WTC11 (cell line): ENCODE results near the gene XKR7. TPM values are rescaled to one million over a fixed set of nuclear protein-coding genes. Genes with fewer than 3 reads are reported as not detected.
A peak's percentile ranks its signal among the peaks of the same experiment; 100 is the strongest.

Experiments
- ATAC-seq: fragments of 200-7000 bp; cut with Tn5 transposase; 2 replicates; pipeline ENCODE4 v1.10.0; 2021; ENCODE audit warnings: mild to moderate bottlenecking, moderate library complexity
- CTCF ChIA-PET: fragments of 300-600 bp; sonication (Branson Sonifier 250); formaldehyde crosslinking; loops from one replicate; lab custom pipeline; 2021; ENCODE audit warnings: antibody characterized with exemption; lab: Charles Lee
- POLR2A ChIA-PET: fragments of 350-600 bp; sonication (Branson Sonifier 250); formaldehyde crosslinking; loops from one replicate; lab custom pipeline; 2021; ENCODE audit warnings: antibody characterized with exemption; lab: Charles Lee
- DNase-seq: peaks from one replicate; pipeline ENCODE4 v3.0.0; 2021; ENCODE audit warnings: low spot score
- H3K27ac Mint-ChIP-seq: 2 replicates; pipeline ENCODE4 v1.8.0; 2021; ENCODE audit warnings: mixed read lengths
- H3K27me3 Mint-ChIP-seq: 2 replicates; pipeline ENCODE4 v1.8.0; 2021; ENCODE audit warnings: low read depth, mild to moderate bottlenecking, moderate library complexity, mixed read lengths
- H3K36me3 Mint-ChIP-seq: 2 replicates; pipeline ENCODE4 v1.8.0; 2021; ENCODE audit warnings: mixed read lengths
- H3K4me1 Mint-ChIP-seq: 2 replicates; pipeline ENCODE4 v1.8.0; 2022; ENCODE audit warnings: mixed read lengths
- H3K4me3 Mint-ChIP-seq: 2 replicates; pipeline ENCODE4 v1.8.0; 2021; ENCODE audit warnings: mild to moderate bottlenecking, moderate library complexity, mixed read lengths
- H3K9me3 Mint-ChIP-seq: 2 replicates; pipeline ENCODE4 v1.8.0; 2021; ENCODE audit warnings: mixed read lengths
- CREB1 ChIP-seq: sonication (generic); formaldehyde crosslinking; IDR thresholded peaks from 2 replicates; pipeline ENCODE4 v1.8.0; 2023; ENCODE audit warnings: mild to moderate bottlenecking, missing genetic modification reagents
- ERG ChIP-seq: fragments of 250-450 bp; sonication (Bioruptor Pico); IDR thresholded peaks from 2 replicates; pipeline ENCODE4 v1.8.0; 2021; ENCODE audit warnings: mild to moderate bottlenecking
- JAZF1 ChIP-seq: fragments of 250-450 bp; sonication (Bioruptor Pico); IDR thresholded peaks from 2 replicates; pipeline ENCODE4 v1.9.0; 2021; ENCODE audit warnings: moderate library complexity, mild to moderate bottlenecking, inconsistent platforms
- MXD4 ChIP-seq: fragments of 250-450 bp; sonication (Bioruptor Pico); IDR thresholded peaks from 2 replicates; pipeline ENCODE4 v1.8.0; 2021; ENCODE audit warnings: mild to moderate bottlenecking, moderate library complexity, borderline replicate concordance
- MYBL2 ChIP-seq: sonication (generic); formaldehyde crosslinking; IDR thresholded peaks from 2 replicates; pipeline ENCODE4 v1.8.1; 2023; ENCODE audit warnings: mild to moderate bottlenecking, moderate library complexity, missing genetic modification reagents
- NFATC4 ChIP-seq: fragments of 250-450 bp; sonication (Bioruptor Pico); IDR thresholded peaks from 2 replicates; pipeline ENCODE4 v1.9.0; 2021; ENCODE audit warnings: mild to moderate bottlenecking
- NR1H2 ChIP-seq: sonication (generic); formaldehyde crosslinking; IDR thresholded peaks from 2 replicates; pipeline ENCODE4 v1.9.0; 2021; ENCODE audit warnings: mild to moderate bottlenecking, moderate library complexity, missing genetic modification reagents
- NR3C1 ChIP-seq: sonication (generic); formaldehyde crosslinking; conservative IDR thresholded peaks from 2 replicates; pipeline ENCODE4 v1.8.1; 2023; ENCODE audit warnings: low read depth, mild to moderate bottlenecking, missing genetic modification reagents
- PRDM15 ChIP-seq: sonication (generic); formaldehyde crosslinking; IDR thresholded peaks from 2 replicates; pipeline ENCODE4 v1.8.0; 2022; ENCODE audit warnings: missing genetic modification reagents
- RELA ChIP-seq: sonication (generic); formaldehyde crosslinking; IDR thresholded peaks from 2 replicates; pipeline ENCODE4 v1.8.1; 2022; ENCODE audit warnings: missing genetic modification reagents, mild to moderate bottlenecking, borderline replicate concordance
- SMAD3 ChIP-seq: sonication (generic); formaldehyde crosslinking; IDR thresholded peaks from 2 replicates; pipeline ENCODE4 v1.8.0; 2022; ENCODE audit warnings: missing genetic modification reagents, mild to moderate bottlenecking, borderline replicate concordance
- SMAD4 ChIP-seq: sonication (generic); formaldehyde crosslinking; IDR thresholded peaks from 2 replicates; pipeline ENCODE4 v1.8.0; 2022; ENCODE audit warnings: mild to moderate bottlenecking, missing genetic modification reagents
- SP1 ChIP-seq: sonication (generic); formaldehyde crosslinking; conservative IDR thresholded peaks from 2 replicates; pipeline ENCODE4 v1.8.1; 2022; ENCODE audit warnings: missing genetic modification reagents
- ZNF263 ChIP-seq: sonication (generic); formaldehyde crosslinking; IDR thresholded peaks from 2 replicates; pipeline ENCODE4 v1.8.1; 2022; ENCODE audit warnings: low read depth, mild to moderate bottlenecking, moderate library complexity, missing genetic modification reagents
- ZNF423 ChIP-seq: fragments of 250-450 bp; sonication (Bioruptor Pico); IDR thresholded peaks from 2 replicates; pipeline ENCODE4 v2.1.2; 2022; ENCODE audit warnings: mild to moderate bottlenecking, moderate library complexity
- total RNA-seq: library from RNA; stranded (reverse); gene quantifications from 3 replicates; pipeline ENCODE4 v1.2.3, GENCODE V29; 2021
- TF ChIP-seq, protein P1 (sequence below): sonication (generic); formaldehyde crosslinking; IDR thresholded peaks from 2 replicates; pipeline ENCODE4 v1.8.0; 2022; ENCODE audit warnings: mild to moderate bottlenecking, missing genetic modification reagents
- TF ChIP-seq, protein P2 (sequence below): fragments of 250-450 bp; sonication (Bioruptor Pico); IDR thresholded peaks from 2 replicates; pipeline ENCODE4 v1.9.0; 2021; ENCODE audit warnings: mild to moderate bottlenecking
- TF ChIP-seq, protein P3 (sequence below): fragments of 250-450 bp; sonication (Bioruptor Pico); IDR thresholded peaks from 2 replicates; pipeline ENCODE4 v2.1.2; 2022; ENCODE audit warnings: mild to moderate bottlenecking, moderate library complexity
- TF ChIP-seq, protein P4 (sequence below): sonication (generic); formaldehyde crosslinking; conservative IDR thresholded peaks from 2 replicates; pipeline ENCODE4 v1.8.1; 2023; ENCODE audit warnings: mild to moderate bottlenecking, low read depth, missing genetic modification reagents, moderate library complexity

Gene XKR7
- total RNA-seq, 1 experiment from 2014 or later = 2.5 TPM

GRCh38 chr20:32050324-32050841, 82.4 kb downstream of the XKR7 start (continued):
- TF ChIP-seq JAZF1 (CRISPR knock-in tag) (no peak), ZNF263 (CRISPR knock-in tag) (no peak)
- TF ChIP-seq, protein P1, sequence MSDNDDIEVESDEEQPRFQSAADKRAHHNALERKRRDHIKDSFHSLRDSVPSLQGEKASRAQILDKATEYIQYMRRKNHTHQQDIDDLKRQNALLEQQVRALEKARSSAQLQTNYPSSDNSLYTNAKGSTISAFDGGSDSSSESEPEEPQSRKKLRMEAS = no peak

GRCh38 chr20:32050851-32051556, 83.1 kb downstream of the XKR7 start:
- Mint-ChIP-seq H3K27ac (no peak overlapping the region), H3K27me3 (peaks cover 69% of the 10 kb centered on the region), H3K4me3 (peak overlapping the region; percentile 85), H3K36me3 (no peaks in the 10 kb centered on the region), H3K4me1 (peaks cover 17% of the 10 kb centered on the region), H3K9me3 (no peaks in the 10 kb centered on the region)
- DNase-seq (peak; percentile 55), ATAC-seq (peak; percentile 54)
- TF ChIP-seq SMAD3 (CRISPR knock-in tag) (no peak), NR1H2 (CRISPR knock-in tag) (no peak)
- TF ChIP-seq, protein P2, sequence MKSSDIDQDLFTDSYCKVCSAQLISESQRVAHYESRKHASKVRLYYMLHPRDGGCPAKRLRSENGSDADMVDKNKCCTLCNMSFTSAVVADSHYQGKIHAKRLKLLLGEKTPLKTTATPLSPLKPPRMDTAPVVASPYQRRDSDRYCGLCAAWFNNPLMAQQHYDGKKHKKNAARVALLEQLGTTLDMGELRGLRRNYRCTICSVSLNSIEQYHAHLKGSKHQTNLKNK (CRISPR knock-in tag) = no peak
- ChIA-PET POLR2A (no interaction called here), CTCF (interaction anchor here (0.6 to 2.1 kb wide), 6 partner anchors 15 to 41 kb away, joined by 3 to 9 read pairs (median 5); no protein-coding TSS in a partner anchor)

DNA sequence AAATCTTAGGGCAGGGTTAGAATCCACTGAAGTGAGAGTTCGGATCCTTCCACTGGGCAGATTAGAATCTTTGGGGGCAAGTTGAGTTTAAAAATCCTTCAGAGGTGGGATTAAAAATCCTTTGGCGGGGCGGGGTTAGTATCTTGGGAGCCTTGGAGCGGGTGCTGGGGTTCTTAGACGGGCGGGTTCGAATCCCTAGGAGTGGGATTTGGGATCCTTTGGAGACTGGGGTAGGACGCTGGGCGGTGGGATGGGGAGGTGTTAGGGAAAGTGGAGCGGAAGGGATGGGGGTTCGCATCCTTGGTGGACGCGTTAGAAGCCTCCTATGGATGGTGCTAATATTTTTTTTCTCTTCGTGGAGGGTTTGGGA, 83.8 kb downstream of the XKR7 start:
- Mint-ChIP-seq H3K4me1 (peaks cover 17% of the 10 kb centered on the region), H3K9me3 (no peaks in the 10 kb centered on the region), H3K36me3 (no peaks in the 10 kb centered on the region), H3K4me3 (peak overlapping the region; percentile 85), H3K27ac (no peak overlapping the region), H3K27me3 (peaks cover 69% of the 10 kb centered on the region)
- ATAC-seq = peak; percentile 6
- CTCF ChIA-PET = interaction anchor here (0.6 to 2.1 kb wide), 5 partner anchors 17 to 40 kb away, joined by 3 to 9 read pairs (median 3); no protein-coding TSS in a partner anchor
- TF ChIP-seq RELA (no peak), SMAD4 (no peak), NFATC4 (CRISPR knock-in tag) (no peak)
- TF ChIP-seq, protein P3, sequence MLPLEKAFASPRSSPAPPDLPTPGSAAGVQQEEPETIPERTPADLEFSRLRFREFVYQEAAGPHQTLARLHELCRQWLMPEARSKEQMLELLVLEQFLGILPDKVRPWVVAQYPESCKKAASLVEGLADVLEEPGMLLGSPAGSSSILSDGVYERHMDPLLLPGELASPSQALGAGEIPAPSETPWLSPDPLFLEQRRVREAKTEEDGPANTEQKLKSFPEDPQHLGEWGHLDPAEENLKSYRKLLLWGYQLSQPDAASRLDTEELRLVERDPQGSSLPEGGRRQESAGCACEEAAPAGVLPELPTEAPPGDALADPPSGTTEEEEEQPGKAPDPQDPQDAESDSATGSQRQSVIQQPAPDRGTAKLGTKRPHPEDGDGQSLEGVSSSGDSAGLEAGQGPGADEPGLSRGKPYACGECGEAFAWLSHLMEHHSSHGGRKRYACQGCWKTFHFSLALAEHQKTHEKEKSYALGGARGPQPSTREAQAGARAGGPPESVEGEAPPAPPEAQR (CRISPR knock-in tag) = no peak
- TF ChIP-seq, protein P4, sequence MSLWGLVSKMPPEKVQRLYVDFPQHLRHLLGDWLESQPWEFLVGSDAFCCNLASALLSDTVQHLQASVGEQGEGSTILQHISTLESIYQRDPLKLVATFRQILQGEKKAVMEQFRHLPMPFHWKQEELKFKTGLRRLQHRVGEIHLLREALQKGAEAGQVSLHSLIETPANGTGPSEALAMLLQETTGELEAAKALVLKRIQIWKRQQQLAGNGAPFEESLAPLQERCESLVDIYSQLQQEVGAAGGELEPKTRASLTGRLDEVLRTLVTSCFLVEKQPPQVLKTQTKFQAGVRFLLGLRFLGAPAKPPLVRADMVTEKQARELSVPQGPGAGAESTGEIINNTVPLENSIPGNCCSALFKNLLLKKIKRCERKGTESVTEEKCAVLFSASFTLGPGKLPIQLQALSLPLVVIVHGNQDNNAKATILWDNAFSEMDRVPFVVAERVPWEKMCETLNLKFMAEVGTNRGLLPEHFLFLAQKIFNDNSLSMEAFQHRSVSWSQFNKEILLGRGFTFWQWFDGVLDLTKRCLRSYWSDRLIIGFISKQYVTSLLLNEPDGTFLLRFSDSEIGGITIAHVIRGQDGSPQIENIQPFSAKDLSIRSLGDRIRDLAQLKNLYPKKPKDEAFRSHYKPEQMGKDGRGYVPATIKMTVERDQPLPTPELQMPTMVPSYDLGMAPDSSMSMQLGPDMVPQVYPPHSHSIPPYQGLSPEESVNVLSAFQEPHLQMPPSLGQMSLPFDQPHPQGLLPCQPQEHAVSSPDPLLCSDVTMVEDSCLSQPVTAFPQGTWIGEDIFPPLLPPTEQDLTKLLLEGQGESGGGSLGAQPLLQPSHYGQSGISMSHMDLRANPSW (CRISPR knock-in tag) = no peak
- POLR2A ChIA-PET = interaction anchor here (0.8 to 1.0 kb wide), 2 partner anchors 15 to 58 kb away, joined by 3 read pairs; partner anchors contain the start of gene TM9SF4
- DNase-seq = no peak

DNA sequence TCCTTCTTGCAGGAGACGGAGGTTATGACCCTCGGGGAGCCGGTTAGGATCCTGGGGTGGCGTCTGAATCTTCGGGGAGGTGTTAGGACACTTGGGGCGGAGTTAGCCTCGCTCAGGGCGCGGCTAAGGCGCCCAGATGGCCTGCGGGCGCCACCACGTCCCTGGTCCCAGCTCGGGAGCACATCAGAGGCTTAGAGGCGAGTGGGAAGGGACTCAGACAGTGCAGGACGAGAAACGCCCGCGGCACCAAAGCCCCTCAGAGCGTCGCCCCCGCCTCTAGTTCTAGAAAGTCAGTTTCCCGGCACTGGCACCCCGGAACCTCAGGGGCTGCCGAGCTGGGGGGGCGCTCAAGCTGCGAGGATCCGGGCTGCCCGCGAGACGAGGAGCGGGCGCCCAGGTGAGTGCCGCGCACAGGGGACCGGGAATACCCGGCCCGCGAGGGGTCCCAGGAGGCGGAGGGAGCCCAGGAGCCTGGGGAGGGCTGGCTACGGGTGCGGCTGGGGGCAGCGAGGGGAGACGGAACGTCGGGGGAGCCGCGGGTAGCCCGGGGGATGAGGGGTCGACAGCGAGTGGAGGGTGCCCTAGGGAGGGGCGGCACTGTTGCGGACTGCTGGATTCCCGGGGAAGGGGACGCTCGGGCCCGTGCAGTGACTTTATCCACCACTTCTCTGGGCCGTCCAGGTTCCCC, 84.3 kb downstream of the XKR7 start, which contains the start of gene HCK:
Gene HCK (plus strand): TSS at position 153 of the 688 bp plus-strand sequence.
- no peak within 1 kb of the TSS for H3K27ac Mint-ChIP-seq
- ChIA-PET POLR2A (interaction anchor here (0.8 to 1.0 kb wide), 2 partner anchors 16 to 57 kb away, joined by 3 read pairs; partner anchors contain the start of gene TM9SF4), CTCF (interaction anchor here (0.6 to 2.1 kb wide), 7 partner anchors 18 to 41 kb away, joined by 3 to 6 read pairs (median 3); no protein-coding TSS in a partner anchor)
- no peaks in the 10 kb centered on the region for H3K36me3 Mint-ChIP-seq
- H3K4me3 Mint-ChIP-seq = peak within 1 kb of the TSS; percentile 85
- peaks cover 68% of the 10 kb centered on the region for H3K27me3 Mint-ChIP-seq
- ATAC-seq = peak; percentile 55
- peaks cover 17% of the 10 kb centered on the region for H3K4me1 Mint-ChIP-seq
- DNase-seq = no peak
- no peaks in the 10 kb centered on the region for H3K9me3 Mint-ChIP-seq
- TF ChIP-seq PRDM15 (no peak), NR3C1 (CRISPR knock-in tag) (no peak), ERG (CRISPR knock-in tag) (no peak), CREB1 (no peak), MYBL2 (CRISPR knock-in tag) (no peak), MXD4 (CRISPR knock-in tag) (no peak), SP1 (CRISPR knock-in tag) (no peak), ZNF423 (CRISPR knock-in tag) (0 out of 2 replicates have a peak, but pooled peaks have one; percentile 19)
